NCI-H2196 treated with DMSO at 0.1 percent for 48 hours (cell line): ENCODE measurements around the gene RNF214.
"Not testable (repeated sequence)": the region's sequence is repeated elsewhere in the genome, so short reads cannot be mapped to it uniquely, and the experiment has no call there.

ENCODE experiments used
- DNase-seq: peaks from one replicate; lab custom pipeline; 2025; ENCODE audit not compliant: unreplicated experiment; lab: John Stamatoyannopoulos, UW

RNF214 gene

GRCh38 chr11:117232092-117232878 lies at the start of gene RNF214:
Gene RNF214, plus strand, starts transcription at chr11:117232671. Its CDS starts 1,602 bp downstream, at chr11:117234273.
- peak; percentile 63 for DNase-seq

- DNase-seq = not testable (repeated sequence)
Observed at GRCh38 chr11:117183178-117183577, 49.3 kb upstream of the RNF214 start.

- no peak for DNase-seq
Observed at GRCh38 chr11:117183724-117184349, 48.6 kb upstream of the RNF214 start.

- DNase-seq = no peak
Observed at GRCh38 chr11:117185736-117186430, 46.6 kb upstream of the RNF214 start.

GRCh38 chr11:117186431-117186761 lies 46.1 kb upstream of the RNF214 start:
- DNase-seq = no peak

- DNase-seq = no peak
Observed at GRCh38 chr11:117187007-117187406, 45.5 kb upstream of the RNF214 start.

GRCh38 chr11:117187428-117187798 lies 45.1 kb upstream of the RNF214 start:
- no peak for DNase-seq

GRCh38 chr11:117187799-117188481 lies 44.5 kb upstream of the RNF214 start:
- DNase-seq = no peak

- DNase-seq = no peak
Observed at GRCh38 chr11:117188620-117189081, 43.8 kb upstream of the RNF214 start.

- DNase-seq = no peak
Observed at GRCh38 chr11:117189191-117189940, 43.1 kb upstream of the RNF214 start.

GRCh38 chr11:117189941-117190544 lies 42.4 kb upstream of the RNF214 start:
- no peak for DNase-seq

GRCh38 chr11:117191680-117192400 lies 40.6 kb upstream of the RNF214 start:
- DNase-seq = no peak

- no peak for DNase-seq
Observed at GRCh38 chr11:117192401-117192875, 40.0 kb upstream of the RNF214 start.

GRCh38 chr11:117193130-117194020 lies 39.1 kb upstream of the RNF214 start:
- DNase-seq = no peak

- DNase-seq = no peak
Observed at GRCh38 chr11:117194267-117194666, 38.2 kb upstream of the RNF214 start.

GRCh38 chr11:117195258-117195657 lies 37.2 kb upstream of the RNF214 start:
- DNase-seq = no peak

- DNase-seq = no peak
Observed at GRCh38 chr11:117195761-117196160, 36.7 kb upstream of the RNF214 start.

- DNase-seq = no peak
Observed at GRCh38 chr11:117197006-117197405, 35.5 kb upstream of the RNF214 start.
